ENCODE data around the gene HMGCS1.
A peak's percentile ranks its signal among the peaks of the same experiment; 100 is the strongest.
"Not testable (repeated sequence)": the region's sequence is repeated elsewhere in the genome, so short reads cannot be mapped to it uniquely, and the experiment has no call there.

HMGCS1 gene

DNA sequence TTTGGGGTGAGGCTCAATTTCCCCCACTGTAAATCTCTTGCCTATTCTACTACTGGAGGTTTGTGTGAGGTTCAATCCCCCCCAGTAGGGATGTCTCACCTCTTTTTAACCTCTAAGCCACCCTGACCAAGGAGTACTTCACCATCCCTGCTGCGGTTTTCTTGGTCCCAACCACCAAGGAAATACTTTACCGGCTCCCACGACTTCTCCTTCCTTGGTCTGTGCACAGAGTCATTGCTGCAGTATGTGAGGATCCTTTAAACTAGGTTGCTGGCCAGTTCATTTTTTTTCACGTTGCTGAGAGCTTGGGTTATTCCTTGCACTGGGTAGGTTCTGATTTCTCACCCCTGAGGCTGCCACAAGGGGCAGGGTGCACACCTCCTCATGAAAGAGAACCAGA is 22.5 kb upstream of the HMGCS1 start:
- ChIA-PET CTCF (no interaction called here), POLR2A (ENCODE audit: low non-redundant PET) (no interaction called here)
- no peak overlapping the region for H3K27ac ChIP-seq
- no peak for DNase-seq (ENCODE audit: low spot score)
- no peak for TF ChIP-seq CTCF (conservative IDR thresholded peaks at IDR 0.05; ENCODE audit: low read depth)

DNA sequence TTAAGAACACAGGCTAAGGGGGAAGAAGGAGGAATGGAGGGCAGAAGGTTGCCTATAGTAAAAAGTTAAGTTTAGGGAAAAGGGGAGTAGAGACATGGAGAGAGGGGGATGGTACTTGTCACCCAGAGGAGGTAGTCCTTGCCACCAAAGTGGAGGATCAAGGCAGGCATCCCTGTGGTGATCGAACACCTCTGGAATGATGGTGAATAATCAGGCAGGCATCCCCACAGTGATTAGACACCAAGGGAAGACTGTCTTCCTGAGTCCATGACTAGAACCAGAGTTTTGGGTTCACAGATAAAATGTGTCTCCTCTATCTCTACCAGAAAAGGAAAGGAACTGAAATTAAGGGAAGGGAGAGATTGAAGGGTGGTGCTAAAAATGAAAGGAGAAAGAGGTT is 19.2 kb upstream of the HMGCS1 start:
- TF ChIP-seq CTCF (conservative IDR thresholded peaks at IDR 0.05; ENCODE audit: low read depth) = no peak
- ChIA-PET POLR2A (ENCODE audit: low non-redundant PET) (no interaction called here), CTCF (interaction anchor here (0.6 kb wide), 1 partner anchor 38 kb away, joined by 3 read pairs; no protein-coding TSS in a partner anchor)
- DNase-seq (ENCODE audit: low spot score) = no peak
- no peak overlapping the region for H3K27ac ChIP-seq

DNA sequence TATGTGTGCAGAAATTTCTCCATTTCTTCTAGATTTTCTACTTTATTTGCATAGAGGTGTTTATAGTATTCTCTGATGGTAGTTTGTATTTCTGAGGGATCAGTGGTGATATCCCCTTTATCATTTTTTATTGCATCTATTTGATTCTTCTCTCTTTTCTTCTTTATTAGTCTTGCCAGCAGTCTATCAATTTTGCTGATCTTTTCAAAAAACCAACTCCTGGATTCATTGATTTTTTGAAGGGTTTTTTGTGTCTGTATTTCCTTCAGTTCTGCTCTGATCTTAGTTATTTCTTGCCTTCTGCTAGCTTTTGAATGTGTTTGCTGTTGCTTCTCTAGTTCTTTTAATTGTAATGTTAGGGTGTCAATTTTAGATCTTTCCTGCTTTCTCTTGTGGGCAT is 12.4 kb upstream of the HMGCS1 start:
- POLR2A ChIA-PET (ENCODE audit: low non-redundant PET); H3K27ac ChIP-seq; DNase-seq (ENCODE audit: low spot score); CTCF ChIA-PET: not testable (repeated sequence)

GRCh38 chr5:43323488-43323887 is 10.3 kb upstream of the HMGCS1 start:
- POLR2A ChIA-PET (ENCODE audit: low non-redundant PET); H3K27ac ChIP-seq; DNase-seq (ENCODE audit: low spot score); CTCF ChIA-PET: not testable (repeated sequence)

GRCh38 chr5:43320846-43321245 is 7.6 kb upstream of the HMGCS1 start:
- POLR2A ChIA-PET (ENCODE audit: low non-redundant PET) = no interaction called here
- DNase-seq (ENCODE audit: low spot score) = no peak
- H3K27ac ChIP-seq = no peak overlapping the region
- CTCF ChIA-PET = no interaction called here
- TF ChIP-seq CTCF (conservative IDR thresholded peaks at IDR 0.05; ENCODE audit: low read depth) = no peak

DNA sequence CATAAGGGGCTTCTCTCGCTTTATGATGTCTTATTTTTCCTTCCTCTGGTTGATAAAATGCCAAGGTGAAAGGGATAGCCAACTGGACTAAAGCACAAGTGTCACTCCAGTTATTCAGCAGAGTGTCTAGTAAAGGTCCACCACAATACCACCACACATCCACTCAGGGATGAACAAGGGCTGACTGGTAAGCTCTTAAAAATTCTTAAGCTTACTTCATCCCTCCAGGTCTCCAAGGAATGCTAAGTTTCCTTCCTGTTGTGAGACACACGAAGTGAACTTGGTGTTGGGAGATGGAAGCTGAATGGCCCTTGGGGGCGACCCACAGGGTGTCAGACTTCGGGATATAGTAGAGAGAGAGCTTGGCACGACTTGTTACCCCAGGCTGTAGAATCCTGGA is 3.2 kb upstream of the HMGCS1 start:
- TF ChIP-seq CTCF (conservative IDR thresholded peaks at IDR 0.05; ENCODE audit: low read depth) = no peak
- ChIA-PET POLR2A (ENCODE audit: low non-redundant PET) (no interaction called here), CTCF (interaction anchor here (0.6 kb wide), 2 partner anchors 14 to 32 kb away, joined by 4 to 5 read pairs; no protein-coding TSS in a partner anchor)
- no peak for DNase-seq (ENCODE audit: low spot score)
- H3K27ac ChIP-seq = no peak overlapping the region

- TF ChIP-seq CTCF (conservative IDR thresholded peaks at IDR 0.05; ENCODE audit: low read depth) = no peak
- no peak for DNase-seq (ENCODE audit: low spot score)
- POLR2A ChIA-PET (ENCODE audit: low non-redundant PET) = no interaction called here
- H3K27ac ChIP-seq = no peak overlapping the region
- CTCF ChIA-PET = interaction anchor here (0.7 kb wide), 1 partner anchor 211 kb away, joined by 3 read pairs; no protein-coding TSS in a partner anchor
These were observed 2.5 kb upstream of the HMGCS1 start for GRCh38 chr5:43315682-43316081.

DNA sequence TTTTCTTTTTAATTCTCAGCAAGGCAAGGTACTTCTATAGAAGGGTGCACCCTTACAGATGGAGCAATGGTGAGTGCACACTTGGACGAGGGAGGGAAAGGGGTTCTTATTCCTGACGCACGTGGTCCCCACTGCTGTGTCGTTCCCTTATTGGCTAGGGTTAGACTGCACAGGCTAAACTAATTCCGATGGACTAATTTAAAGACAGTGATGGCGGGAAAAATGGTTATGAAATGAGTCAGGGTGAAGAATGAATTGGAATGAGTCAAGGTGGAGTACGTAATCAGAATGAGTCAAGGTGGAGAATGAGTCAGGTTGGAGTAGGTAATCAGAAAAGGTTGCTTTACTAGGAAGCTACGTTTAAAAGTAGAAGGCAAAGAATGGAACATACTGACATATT is 2.1 kb upstream of the HMGCS1 start:
- peak; percentile 80 for DNase-seq (ENCODE audit: low spot score)
- ChIA-PET POLR2A (ENCODE audit: low non-redundant PET) (no interaction called here), CTCF (interaction anchor here (0.7 kb wide), 1 partner anchor 210 kb away, joined by 3 read pairs; no protein-coding TSS in a partner anchor)
- no peak for TF ChIP-seq CTCF (conservative IDR thresholded peaks at IDR 0.05; ENCODE audit: low read depth)
- H3K27ac ChIP-seq = no peak overlapping the region
